Thoracic aorta (tissue), 2 donors: Measurements from ENCODE around the gene MRPL54. TPM values are rescaled to one million over a fixed set of nuclear protein-coding genes. Genes with fewer than 3 reads are reported as not detected.
"Not testable (repeated sequence)": the region's sequence is repeated elsewhere in the genome, so short reads cannot be mapped to it uniquely, and the experiment has no call there.

Experiments used
- ATAC-seq: fragments of 150-250 bp; one replicate; pipeline ENCODE4 v1.8.0; 2017; ENCODE audit warnings: low read depth; ENCODE audit not compliant: insufficient number of reproducible peaks, low FRiP score
- DNase-seq: peaks from one replicate; pipeline ENCODE4 v3.0.0-alpha.2; 2020; ENCODE audit warnings: low spot score
- H3K27ac ChIP-seq, 2 donors: fragments of 200-600 bp; sonication (generic); 1 replicate in 1 of 2; 2 replicates in 1 of 2; pipeline ENCODE4 v1.5.1; 2016; ENCODE audit warnings: mild to moderate bottlenecking in 2 of 2, moderate library complexity in 2 of 2
- H3K27me3 ChIP-seq: fragments of 200-600 bp; sonication (generic); replicated peaks from 2 replicates; pipeline ENCODE4 v1.6.0; 2016; ENCODE audit warnings: mild to moderate bottlenecking; ENCODE audit not compliant: insufficient read depth
- H3K36me3 ChIP-seq: fragments of 200-600 bp; sonication (generic); one replicate; pipeline ENCODE4 v1.5.1; 2016
- H3K4me1 ChIP-seq, 2 donors: fragments of 200-600 bp; sonication (generic); 1 replicate in 1 of 2; 2 replicates in 1 of 2; pipeline versions ENCODE4 v1.5.1 to v1.6.0; 2016; ENCODE audit warnings: low read depth in 2 of 2, mild to moderate bottlenecking in 1 of 2; ENCODE audit not compliant: control insufficient read depth in 1 of 2
- H3K4me3 ChIP-seq: fragments of 200-600 bp; sonication (generic); 2 replicates; pipeline ENCODE4 v1.5.1; 2016; ENCODE audit warnings: mild to moderate bottlenecking
- H3K9me3 ChIP-seq: fragments of 200-600 bp; sonication (generic); 2 replicates; pipeline ENCODE4 v1.5.1; 2016
- CTCF ChIP-seq: fragments of 200-600 bp; sonication (generic); IDR thresholded peaks from one replicate; pipeline ENCODE4 v1.5.1; 2019; ENCODE audit warnings: antibody characterized with exemption
- total RNA-seq, 2 donors: library from RNA; depleted of rRNA; stranded (reverse); fragments of >200 nt; gene quantifications; one replicate each; pipeline versions ENCODE4 v1.1.0 to v1.2.3, GENCODE V29; 2016

Gene MRPL54
- total RNA-seq, 2 donors from 2014 or later = 32.4 to 56.9 TPM

DNA sequence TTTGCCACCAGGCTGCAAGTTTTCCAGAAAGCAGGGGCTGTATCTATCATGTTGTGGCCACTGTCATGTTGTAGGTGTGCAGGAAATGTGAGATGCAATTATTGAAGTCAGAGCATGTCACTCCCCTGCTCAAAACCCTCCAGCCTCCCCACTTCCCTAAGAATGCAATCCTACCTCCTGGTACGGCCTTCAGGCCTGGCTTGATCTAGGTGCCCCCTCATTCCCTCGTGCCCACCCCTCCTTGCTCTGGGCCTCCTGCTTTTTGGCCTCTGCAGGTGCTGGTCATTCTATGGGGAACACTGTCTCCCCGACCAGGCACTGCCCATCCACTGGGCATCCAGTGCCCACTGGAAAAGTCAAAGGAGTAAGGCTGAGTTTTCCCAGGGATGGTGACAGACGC is 52.2 kb downstream of the MRPL54 start:
- Histone ChIP-seq H3K9me3 (no peaks in the 10 kb centered on the region), H3K36me3 (no peaks in the 10 kb centered on the region)
- TF ChIP-seq CTCF = no peak

DNA sequence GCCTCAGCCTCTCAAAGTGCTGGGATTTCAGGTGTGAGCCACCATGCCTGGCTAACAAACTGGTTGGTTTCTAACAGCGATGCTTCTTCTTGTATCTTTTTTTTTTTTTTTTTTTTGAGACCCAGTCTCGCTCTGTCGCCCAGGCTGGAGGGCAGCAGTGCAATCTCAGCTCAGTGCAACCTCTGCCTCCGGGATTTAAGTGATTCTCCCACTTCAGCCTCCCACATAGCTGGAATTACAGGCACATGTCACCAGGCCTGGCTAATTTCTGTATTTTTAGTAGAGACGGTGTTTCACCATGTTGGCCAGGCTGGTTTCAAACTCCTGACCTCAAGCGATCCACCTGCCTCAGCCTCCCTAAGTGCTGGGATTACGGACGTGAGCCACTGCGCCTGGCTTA is 53.7 kb downstream of the MRPL54 start:
- DNase-seq, ATAC-seq, H3K27ac ChIP-seq, H3K4me3 ChIP-seq, H3K27me3 ChIP-seq, H3K9me3 ChIP-seq, H3K36me3 ChIP-seq, H3K4me1 ChIP-seq: not testable (repeated sequence)

More for the DNA sequence above, 52.2 kb downstream of the MRPL54 start:
- DNase-seq (no peak), ATAC-seq (no peak)
- Histone ChIP-seq H3K27ac (no peak overlapping the region), H3K4me1 (no peaks in the 10 kb centered on the region), H3K4me3 (no peak overlapping the region), H3K27me3 (no peaks in the 10 kb centered on the region)

DNA sequence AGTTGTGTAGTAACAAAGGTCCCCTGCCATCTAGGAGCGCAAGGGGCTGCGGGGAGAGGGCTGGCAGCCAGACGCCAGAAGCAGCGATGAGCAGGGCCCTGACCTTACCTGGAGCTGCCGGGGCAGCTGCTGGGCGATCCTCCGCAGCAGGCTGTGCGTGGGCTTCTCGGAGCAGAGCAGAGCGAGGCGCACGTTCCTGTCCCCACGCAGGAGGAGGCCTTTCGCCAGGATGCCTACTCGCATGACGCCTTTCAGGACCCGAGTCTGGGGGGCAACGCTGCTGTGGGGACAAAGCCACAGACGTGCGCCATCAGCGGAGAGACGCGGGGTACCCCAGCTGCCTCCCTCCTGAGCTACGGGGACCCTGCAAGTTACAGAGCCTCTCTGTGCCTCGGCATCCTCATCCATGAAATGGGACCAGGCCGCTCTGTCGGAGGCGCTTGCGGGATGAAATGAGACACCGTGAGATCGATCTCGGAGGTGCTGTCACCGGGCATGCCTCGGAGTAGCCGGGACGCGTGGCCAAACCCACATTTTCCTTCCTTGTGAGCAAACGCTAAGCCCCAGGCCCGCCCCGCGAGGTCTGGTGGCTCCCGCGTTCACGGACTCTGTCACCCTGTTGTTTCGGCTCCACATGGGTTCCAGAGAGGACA is 54.2 kb downstream of the MRPL54 start:
- Histone ChIP-seq H3K4me3 (no peak overlapping the region), H3K4me1 (no peaks in the 10 kb centered on the region), H3K27ac (no peak overlapping the region), H3K36me3 (no peaks in the 10 kb centered on the region), H3K27me3 (no peaks in the 10 kb centered on the region), H3K9me3 (no peaks in the 10 kb centered on the region)
- ATAC-seq = no peak
- TF ChIP-seq CTCF = no peak
- DNase-seq = no peak

Other genes starting within 250 kb of the MRPL54 start
- not detected for gene TEKTIP1, start 223.5 kb upstream of the MRPL54 start, total RNA-seq
- 100 to 1,000 TPM in 1 of 2 donors, 10 to 100 TPM in 1; 85.6 to 112 TPM for gene MFSD12, start 205.1 kb upstream of the MRPL54 start, total RNA-seq
- gene HMG20B, start 189.7 kb upstream of the MRPL54 start, total RNA-seq = 100 to 1,000 TPM in 1 of 2 donors, 10 to 100 TPM in 1; 90.8 to 120 TPM
- 1 to 10 TPM; 1.1 to 1.6 TPM for gene GIPC3, start 177.2 kb upstream of the MRPL54 start, total RNA-seq
- 10 to 100 TPM; 29.4 to 39.1 TPM for gene TBXA2R, start 155.8 kb upstream of the MRPL54 start, total RNA-seq
- gene CACTIN, start 135.9 kb upstream of the MRPL54 start, total RNA-seq = 10 to 100 TPM; 33.4 to 38.0 TPM
- gene PIP5K1C, start 62.2 kb upstream of the MRPL54 start, total RNA-seq = 10 to 100 TPM; 82.6 to 84.5 TPM
- gene TJP3, start 54.3 kb upstream of the MRPL54 start, total RNA-seq = 1 to 10 TPM in 1 of 2 donors, under 1 TPM in 1; 0.41 to 2.1 TPM
- gene APBA3, start 990 bp upstream of the MRPL54 start, total RNA-seq = 10 to 100 TPM; 17.4 to 26.8 TPM
- not detected for gene RAX2, start 9.5 kb downstream of the MRPL54 start, total RNA-seq
- gene MATK, start 23.7 kb downstream of the MRPL54 start, total RNA-seq = 1 to 10 TPM; 5.4 to 6.4 TPM
- gene ZFR2, start 106.4 kb downstream of the MRPL54 start, total RNA-seq = not detected
- not detected for gene ATCAY, start 118.0 kb downstream of the MRPL54 start, total RNA-seq
- 1 to 10 TPM in 1 of 2 donors, not detected in 1; 1.8 TPM for gene NMRK2, start 170.4 kb downstream of the MRPL54 start, total RNA-seq
- gene DAPK3, start 208.4 kb downstream of the MRPL54 start, total RNA-seq = 100 to 1,000 TPM; 167 to 241 TPM
- gene EEF2, start 222.8 kb downstream of the MRPL54 start, total RNA-seq = 1,000 to 10,000 TPM; 1,268 to 1,436 TPM
- 10 to 100 TPM; 10.2 to 32.2 TPM for gene PIAS4, start 245.1 kb downstream of the MRPL54 start, total RNA-seq